ENCODE results near the gene TNK2. TPM values are rescaled to one million over a fixed set of nuclear protein-coding genes. Genes with fewer than 3 reads are reported as not detected.

TNK2 gene
- polyA plus RNA-seq, 3 donors: 0.84 to 131 (median 1.8) TPM

- WGBS (ENCODE audit: insufficient coverage): 97% methylated on average over 24 of the region's 31 CpGs
- H3K36me3 Mint-ChIP-seq: peaks cover 42 to 77% of the 10 kb centered on the region in 2 donors
- H3K27me3 ChIP-seq (ENCODE audit: control insufficient read depth in 2 of 2, insufficient read depth in 2 of 2, low read length in 2 of 2): no peaks in the 10 kb centered on the region
- DNase-seq: no peak
- no peak overlapping the region for H2AFZ ChIP-seq (ENCODE audit: insufficient read depth, low read depth, low read length, poor library complexity, severe bottlenecking)
- peaks cover 92% of the 10 kb centered on the region for H4K20me1 ChIP-seq (ENCODE audit: insufficient read depth, low read length)
- H3K4me1 Mint-ChIP-seq: no peaks in the 10 kb centered on the region
- H3K79me2 ChIP-seq (ENCODE audit: insufficient read depth, low read length): no peaks in the 10 kb centered on the region
- H3K27me3 Mint-ChIP-seq (ENCODE audit: low read depth in 3 of 3): no peaks in the 10 kb centered on the region
- H3K9me3 Mint-ChIP-seq: no peaks in the 10 kb centered on the region
- TF ChIP-seq CTCF (IDR thresholded peaks at IDR 0.05): no peak
- intact Hi-C loops (cut with micrococcal nuclease): no loop called here
- peak overlapping the region in 2 of 7 donors; percentile 3 to 50 for H3K27ac Mint-ChIP-seq
- no peak overlapping the region for H3K27ac ChIP-seq (ENCODE audit: low read depth in 1 of 2, low read length in 2 of 2)
- no peaks in the 10 kb centered on the region for H3K9me3 ChIP-seq (replicated peaks in 1 of 2; ENCODE audit: control insufficient read depth in 1 of 2, insufficient read depth in 1 of 2, low read length in 2 of 2)
- no peak overlapping the region for H3K9ac ChIP-seq (ENCODE audit: insufficient read depth, low read length, poor library complexity, severe bottlenecking)
- no peak overlapping the region for H3K4me3 Mint-ChIP-seq
- peaks cover 75 to 95% of the 10 kb centered on the region in 2 donors for H3K36me3 ChIP-seq (replicated peaks in 1 of 2; ENCODE audit: control insufficient read depth in 1 of 2, insufficient read depth in 2 of 2, low read length in 2 of 2)
- H3K4me3 ChIP-seq (replicated peaks in 1 of 3; ENCODE audit: low read depth in 2 of 3, low read length in 3 of 3): no peak overlapping the region
- no peaks in the 10 kb centered on the region for H3K4me1 ChIP-seq (ENCODE audit: control insufficient read depth in 1 of 2, insufficient read depth in 2 of 2, low read length in 2 of 2)
- no peak overlapping the region for H3K4me2 ChIP-seq (replicated peaks; ENCODE audit: extremely low read depth, low read length, poor library complexity, severe bottlenecking)
Observed at GRCh38 chr3:195869413-195870001, 38.8 kb downstream of the TNK2 start.

- Mint-ChIP-seq H3K4me3 (no peak overlapping the region), H3K36me3 (peaks cover 47 to 80% of the 10 kb centered on the region in 2 donors), H3K27me3 (ENCODE audit: low read depth in 3 of 3) (no peaks in the 10 kb centered on the region), H3K4me1 (no peaks in the 10 kb centered on the region), H3K9me3 (peaks cover 0 to 2% (median 0%) of the 10 kb centered on the region in 7 donors), H3K27ac (no peak overlapping the region)
- Histone ChIP-seq H3K4me3 (replicated peaks in 1 of 3; ENCODE audit: low read depth in 2 of 3, low read length in 3 of 3) (no peak overlapping the region), H3K79me2 (ENCODE audit: insufficient read depth, low read length) (no peaks in the 10 kb centered on the region), H3K9me3 (replicated peaks in 1 of 2; ENCODE audit: control insufficient read depth in 1 of 2, insufficient read depth in 1 of 2, low read length in 2 of 2) (no peaks in the 10 kb centered on the region), H3K27me3 (ENCODE audit: control insufficient read depth in 2 of 2, insufficient read depth in 2 of 2, low read length in 2 of 2) (no peaks in the 10 kb centered on the region), H2AFZ (ENCODE audit: insufficient read depth, low read depth, low read length, poor library complexity, severe bottlenecking) (no peak overlapping the region), H3K27ac (ENCODE audit: low read depth in 1 of 2, low read length in 2 of 2) (no peak overlapping the region), H3K36me3 (replicated peaks in 1 of 2; ENCODE audit: control insufficient read depth in 1 of 2, insufficient read depth in 2 of 2, low read length in 2 of 2) (peaks cover 78 to 97% of the 10 kb centered on the region in 2 donors), H3K4me1 (ENCODE audit: control insufficient read depth in 1 of 2, insufficient read depth in 2 of 2, low read length in 2 of 2) (no peaks in the 10 kb centered on the region), H3K4me2 (replicated peaks; ENCODE audit: extremely low read depth, low read length, poor library complexity, severe bottlenecking) (no peak overlapping the region), H3K9ac (ENCODE audit: insufficient read depth, low read length, poor library complexity, severe bottlenecking) (no peak overlapping the region), H4K20me1 (ENCODE audit: insufficient read depth, low read length) (peaks cover 92% of the 10 kb centered on the region)
- DNase-seq: no peak
- WGBS (ENCODE audit: insufficient coverage): 94% methylated on average over 20 of the region's 30 CpGs
- intact Hi-C loops (cut with micrococcal nuclease): no loop called here
- TF ChIP-seq CTCF (IDR thresholded peaks at IDR 0.05): no peak
Observed at GRCh38 chr3:195868866-195869412, 39.4 kb downstream of the TNK2 start.

All from CD14-positive monocyte (primary cell).